AG08396 (cell line): ENCODE data around the gene KATNIP.

Experiments used
- DNase-seq: peaks from one replicate; pipeline ENCODE4 v3.0.0; 2012; ENCODE audit warnings: low spot score, mixed read lengths

KATNIP gene

GRCh38 chr16:27585200-27585599, 35.3 kb downstream of the KATNIP start:
- no peak for DNase-seq

GRCh38 chr16:27586711-27587110, 36.8 kb downstream of the KATNIP start:
- no peak for DNase-seq

- no peak for DNase-seq
Observed at GRCh38 chr16:27588057-27588456, 38.1 kb downstream of the KATNIP start.

- DNase-seq = no peak
Observed at GRCh38 chr16:27591837-27592236, 41.9 kb downstream of the KATNIP start.

- DNase-seq = no peak
Observed at GRCh38 chr16:27595475-27595874, 45.5 kb downstream of the KATNIP start.

GRCh38 chr16:27595993-27596392, 46.0 kb downstream of the KATNIP start:
- DNase-seq = no peak

- DNase-seq = no peak
Observed at GRCh38 chr16:27596411-27596810, 46.5 kb downstream of the KATNIP start.

- DNase-seq = no peak
Observed at GRCh38 chr16:27597361-27597760, 47.4 kb downstream of the KATNIP start.

GRCh38 chr16:27598220-27598619, 48.3 kb downstream of the KATNIP start:
- DNase-seq = no peak

GRCh38 chr16:27598931-27599565, 49.1 kb downstream of the KATNIP start:
- no peak for DNase-seq

- no peak for DNase-seq
Observed at GRCh38 chr16:27599606-27600005, 49.7 kb downstream of the KATNIP start.
